Naive thymus-derived CD4-positive, alpha-beta T cell (primary cell): Measurements from ENCODE around the gene TLE7. TPM values are rescaled to one million over a fixed set of nuclear protein-coding genes. Genes with fewer than 3 reads are reported as not detected.
A peak's percentile ranks its signal among the peaks of the same experiment; 100 is the strongest.

ENCODE experiments used
- ATAC-seq: fragments of 150-1000 bp; cut with Tn5 transposase; 2 replicates; pipeline ENCODE4 v1.10.0; 2021; ENCODE audit warnings: mild to moderate bottlenecking, moderate library complexity
- CTCF ChIA-PET: fragments of 350-600 bp; sonication (Branson Sonifier 250); formaldehyde crosslinking; loops from one replicate; lab custom pipeline; 2021; ENCODE audit warnings: antibody characterized with exemption; lab: Charles Lee
- POLR2A ChIA-PET: fragments of 350-600 bp; sonication (Branson Sonifier 250); formaldehyde crosslinking; loops from one replicate; lab custom pipeline; 2021; ENCODE audit warnings: antibody characterized with exemption, inconsistent platforms; lab: Charles Lee
- DNase-seq, 9 donors: peaks; one replicate each; pipeline versions ENCODE4 v3.0.0 to v3.0.0-alpha.2; 2020 to 2022; ENCODE audit warnings: mixed read lengths in 1 of 9
- H3K27ac ChIP-seq: one replicate; pipeline ENCODE4 v1.7.0; 2013; ENCODE audit warnings: mild to moderate bottlenecking, low read depth, low read length, moderate library complexity
- H3K27me3 ChIP-seq, 2 donors: one replicate each; pipeline ENCODE4 v1.7.0; 2013; ENCODE audit warnings: low read length in 2 of 2, mild to moderate bottlenecking in 2 of 2, moderate library complexity in 2 of 2; ENCODE audit not compliant: control insufficient read depth in 2 of 2, insufficient read depth in 2 of 2
- H3K36me3 ChIP-seq, 3 experiments: 1 replicate in 2 of 3; 2 replicates in 1 of 3; pipeline ENCODE4 v1.7.0; 2013; ENCODE audit warnings: low read length in 3 of 3, mild to moderate bottlenecking in 3 of 3, moderate library complexity in 1 of 3; ENCODE audit not compliant: insufficient read depth in 3 of 3, control insufficient read depth in 2 of 3
- H3K4me1 ChIP-seq, 2 donors: one replicate each; pipeline ENCODE4 v1.7.0; 2013; ENCODE audit warnings: low read length in 2 of 2, mild to moderate bottlenecking in 2 of 2, moderate library complexity in 1 of 2; ENCODE audit not compliant: control insufficient read depth in 2 of 2, insufficient read depth in 2 of 2
- H3K4me3 ChIP-seq: 2 replicates; pipeline ENCODE4 v1.7.0; 2013; ENCODE audit warnings: mild to moderate bottlenecking, low read length
- H3K9me3 ChIP-seq, 3 experiments: 1 replicate in 2 of 3; 2 replicates in 1 of 3; pipeline ENCODE4 v1.7.0; 2013; ENCODE audit warnings: low read length in 3 of 3; ENCODE audit not compliant: control insufficient read depth in 2 of 3
- H3K27ac Mint-ChIP-seq, 9 donors: one replicate each; pipeline ENCODE4 v1.8.0; 2020 to 2022; ENCODE audit warnings: mixed read lengths in 9 of 9, mild to moderate bottlenecking in 8 of 9, moderate library complexity in 5 of 9, inconsistent platforms in 2 of 9
- H3K27me3 Mint-ChIP-seq, 5 donors: one replicate each; pipeline ENCODE4 v1.8.0; 2021 to 2022; ENCODE audit warnings: mixed read lengths in 5 of 5, mild to moderate bottlenecking in 1 of 5
- H3K36me3 Mint-ChIP-seq, 5 donors: one replicate each; pipeline ENCODE4 v1.8.0; 2020 to 2022; ENCODE audit warnings: mixed read lengths in 5 of 5, mild to moderate bottlenecking in 3 of 5, inconsistent platforms in 1 of 5
- H3K4me1 Mint-ChIP-seq, 7 donors: one replicate each; pipeline ENCODE4 v1.8.0; 2020 to 2022; ENCODE audit warnings: mixed read lengths in 7 of 7, mild to moderate bottlenecking in 3 of 7, inconsistent platforms in 1 of 7
- H3K4me3 Mint-ChIP-seq, 10 donors: one replicate each; pipeline ENCODE4 v1.8.0; 2020 to 2022; ENCODE audit warnings: mild to moderate bottlenecking in 10 of 10, mixed read lengths in 10 of 10, moderate library complexity in 6 of 10, inconsistent platforms in 2 of 10
- H3K9me3 Mint-ChIP-seq, 11 donors: one replicate each; pipeline ENCODE4 v1.8.0; 2020 to 2022; ENCODE audit warnings: mixed read lengths in 11 of 11, mild to moderate bottlenecking in 4 of 11, inconsistent platforms in 1 of 11, moderate library complexity in 1 of 11
- intact Hi-C, 2 donors: fragments of 100-400 bp; cut with micrococcal nuclease; formaldehyde crosslinking; loops; one replicate each; pipeline ENCODE4 v1.15.1; 2023
- polyA plus RNA-seq, 2 donors: library from polyadenylated mRNA; unstranded; fragments of 300-500 nt; fragmentation: Illumina TruSeq; gene quantifications; one replicate each; pipeline ENCODE4 v1.2.3, GENCODE V29; 2021
- total RNA-seq, 6 experiments: library from RNA in 5 of 6; stranded (reverse) in 5 of 6; gene quantifications; 1 replicate in 5 of 6; 2 replicates in 1 of 6; pipeline ENCODE4 v1.2.3 and lab custom pipeline; 2021 to 2026

TLE7 gene
- total and polyA plus RNA-seq, 7 experiments from 2014 or later, result not detected

DNA sequence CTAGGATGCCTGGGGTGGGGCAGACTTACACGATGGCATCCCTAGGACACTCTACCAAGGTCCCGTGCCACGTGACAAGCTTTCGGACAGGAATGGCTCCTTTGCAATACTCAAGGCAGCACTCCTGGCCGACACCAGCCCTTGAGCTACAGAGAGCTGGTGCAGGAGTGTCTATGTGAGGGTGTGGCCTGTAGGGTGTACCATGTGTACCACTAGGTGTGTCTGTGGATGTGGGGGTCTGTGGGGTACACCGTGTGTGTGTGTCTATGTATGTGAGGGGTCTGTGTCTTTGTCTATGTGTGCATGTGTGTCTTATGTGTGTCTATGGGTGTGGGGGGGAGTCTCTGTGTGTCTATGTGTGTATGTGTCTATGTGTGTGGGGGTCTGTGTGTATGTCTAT is 1.9 kb upstream of the TLE7 start:
- no peak overlapping the region for H3K27ac Mint-ChIP-seq
- H3K9me3 Mint-ChIP-seq, result peaks cover 5 to 44% (median 24%) of the 10 kb centered on the region in 11 donors
- Histone ChIP-seq H3K9me3 (peaks cover 6 to 46% (median 10%) of the 10 kb centered on the region in 3 experiments), H3K27ac (no peak overlapping the region), H3K36me3 (peaks cover 0 to 8% (median 6%) of the 10 kb centered on the region in 3 experiments), H3K4me3 (no peak overlapping the region), H3K4me1 (no peaks in the 10 kb centered on the region), H3K27me3 (no peaks in the 10 kb centered on the region)
- H3K4me1 Mint-ChIP-seq, result peaks cover 0 to 10% (median 0%) of the 10 kb centered on the region in 7 donors
- DNase-seq (no peak), ATAC-seq (no peak)
- H3K27me3 Mint-ChIP-seq, result peaks cover 0 to 22% (median 11%) of the 10 kb centered on the region in 5 donors
- no peak overlapping the region for H3K4me3 Mint-ChIP-seq
- POLR2A ChIA-PET, result no interaction called here
- intact Hi-C loops, result loop anchor here in 1 of 2 donors (5.0 kb wide), 1 partner anchor 54 kb away; no protein-coding TSS in a partner anchor
- CTCF ChIA-PET, result no interaction called here
- H3K36me3 Mint-ChIP-seq, result peaks cover 5 to 17% (median 13%) of the 10 kb centered on the region in 5 donors

DNA sequence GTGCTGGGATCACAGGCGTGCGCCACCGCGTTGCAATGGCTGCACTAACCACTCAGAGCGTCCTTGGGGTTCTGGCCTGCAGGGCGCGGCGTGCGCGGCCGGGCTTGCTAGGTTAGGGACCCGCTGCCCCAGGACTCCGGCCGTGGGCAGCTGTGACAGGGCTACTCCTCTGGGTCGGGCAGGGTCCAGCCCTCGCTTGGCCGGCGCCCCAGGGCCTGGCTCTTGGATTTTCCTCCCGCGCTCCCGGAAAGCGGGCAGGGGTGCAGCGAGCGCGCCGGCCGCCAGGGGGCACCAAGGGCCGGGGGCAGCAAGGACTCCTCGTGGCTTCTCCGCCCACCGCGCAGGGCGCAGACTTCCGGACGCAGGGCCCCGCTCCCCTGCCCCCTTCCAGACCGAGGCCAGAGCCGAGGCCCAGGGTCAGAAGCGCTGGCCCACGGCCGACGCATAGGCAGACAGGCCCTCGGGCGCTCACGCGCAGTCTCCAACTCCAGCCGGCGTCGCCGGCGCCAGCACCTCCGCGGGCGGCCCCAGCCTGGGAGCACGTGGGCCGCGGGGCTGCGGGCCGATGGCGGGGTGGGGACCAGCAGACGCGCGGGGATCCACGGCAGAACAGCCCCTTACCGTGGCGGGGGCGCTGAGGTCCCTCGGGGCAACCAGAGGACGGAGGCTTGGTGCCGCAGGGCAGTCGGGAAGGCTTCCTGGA is 355 bp downstream of the TLE7 start:
- H3K27me3 Mint-ChIP-seq, result peaks cover 0 to 44% (median 24%) of the 10 kb centered on the region in 5 donors
- POLR2A ChIA-PET, result no interaction called here
- ATAC-seq, result peak; percentile 33
- H3K27me3 ChIP-seq, result no peaks in the 10 kb centered on the region
- peaks cover 0 to 27% (median 0%) of the 10 kb centered on the region in 3 experiments for H3K9me3 ChIP-seq
- CTCF ChIA-PET, result no interaction called here
- H3K4me3 ChIP-seq, result no peak overlapping the region
- intact Hi-C loops, result loop anchor here in 1 of 2 donors (5.0 kb wide), 1 partner anchor 56 kb away; no protein-coding TSS in a partner anchor
- peaks cover 0 to 6% (median 0%) of the 10 kb centered on the region in 5 donors for H3K36me3 Mint-ChIP-seq
- H3K36me3 ChIP-seq, result no peaks in the 10 kb centered on the region
- no peaks in the 10 kb centered on the region for H3K4me1 ChIP-seq
- no peak overlapping the region for H3K4me3 Mint-ChIP-seq
- peaks cover 5 to 26% (median 12%) of the 10 kb centered on the region in 11 donors for H3K9me3 Mint-ChIP-seq
- no peak overlapping the region for H3K27ac Mint-ChIP-seq
- no peak overlapping the region for H3K27ac ChIP-seq
- peaks cover 0 to 10% (median 0%) of the 10 kb centered on the region in 7 donors for H3K4me1 Mint-ChIP-seq
- DNase-seq, result peak in 8 of 9 donors; percentile 7 to 33 (median 14)

DNA sequence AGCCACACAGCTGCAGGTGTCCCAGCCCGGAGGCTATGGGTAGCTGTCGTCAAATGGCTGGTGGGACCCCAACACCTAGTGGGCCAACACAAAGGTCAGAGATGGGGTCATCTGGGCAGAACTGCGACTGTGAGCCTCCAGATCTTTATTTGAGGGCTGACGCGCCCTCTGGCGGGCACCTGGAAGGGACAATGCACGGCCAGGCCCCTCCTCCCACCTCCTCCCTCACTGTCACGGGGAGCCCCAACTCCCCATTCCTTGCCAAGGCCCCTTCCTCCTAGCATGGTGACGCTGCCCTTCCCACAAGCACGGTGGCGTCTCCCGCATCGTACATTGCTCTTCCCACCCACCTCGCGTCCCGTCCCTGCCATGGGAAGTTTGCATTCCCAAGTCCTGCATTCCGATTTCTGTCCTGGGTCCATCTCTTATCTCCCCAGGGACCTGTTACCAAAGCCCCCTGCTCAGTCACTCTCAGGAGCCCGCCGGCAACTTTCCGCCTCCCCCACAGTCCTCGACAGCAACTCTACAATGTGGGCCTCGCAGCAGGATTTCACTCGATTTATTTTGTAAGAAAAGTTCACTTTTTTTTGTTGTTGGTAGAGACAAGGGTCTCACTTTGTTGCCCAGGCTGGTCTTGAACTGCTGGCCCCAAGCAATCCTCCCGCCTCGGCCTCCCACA is 1.0 kb downstream of the TLE7 start:
- ATAC-seq (no peak), DNase-seq (no peak)
- peak overlapping the region in 1 of 9 donors; percentile 9 for H3K27ac Mint-ChIP-seq
- ChIA-PET POLR2A (no interaction called here), CTCF (interaction anchor here (0.9 kb wide), 1 partner anchor 59 kb away, joined by 5 read pairs; no protein-coding TSS in a partner anchor)
- Histone ChIP-seq H3K27ac (no peak overlapping the region), H3K4me1 (no peaks in the 10 kb centered on the region), H3K9me3 (peaks cover 0 to 20% (median 0%) of the 10 kb centered on the region in 3 experiments), H3K27me3 (no peaks in the 10 kb centered on the region), H3K36me3 (no peaks in the 10 kb centered on the region), H3K4me3 (no peak overlapping the region)
- intact Hi-C loops, result loop anchor here in 1 of 2 donors (5.0 kb wide), 1 partner anchor 56 kb away; no protein-coding TSS in a partner anchor
- H3K36me3 Mint-ChIP-seq, result peaks cover 0 to 5% (median 0%) of the 10 kb centered on the region in 5 donors
- H3K4me1 Mint-ChIP-seq, result peaks cover 0 to 10% (median 0%) of the 10 kb centered on the region in 7 donors
- H3K4me3 Mint-ChIP-seq, result peak overlapping the region in 1 of 10 donors; percentile 20
- peaks cover 5 to 22% (median 10%) of the 10 kb centered on the region in 11 donors for H3K9me3 Mint-ChIP-seq
- peaks cover 0 to 51% (median 25%) of the 10 kb centered on the region in 5 donors for H3K27me3 Mint-ChIP-seq

DNA sequence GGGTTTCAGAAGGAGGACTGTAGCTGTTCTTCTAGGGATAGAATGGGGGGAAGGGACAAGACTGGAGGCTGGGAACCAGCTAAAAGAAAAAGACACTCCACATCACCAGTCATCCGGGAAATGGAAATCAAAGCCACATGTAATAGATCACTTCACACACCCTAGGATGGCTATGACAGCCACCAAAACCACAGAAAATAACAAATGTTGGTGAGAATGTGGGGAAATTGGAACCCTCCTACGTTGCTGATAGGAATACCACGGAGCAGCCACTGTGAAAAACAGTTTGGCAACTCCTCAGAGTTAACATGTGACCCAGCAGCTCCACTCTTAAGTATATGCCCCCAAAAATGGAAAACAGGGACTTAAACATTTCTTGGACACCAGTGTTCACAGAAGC is 2.3 kb downstream of the TLE7 start:
- DNase-seq (no peak), ATAC-seq (no peak)
- H3K4me1 Mint-ChIP-seq, result peaks cover 0 to 10% (median 0%) of the 10 kb centered on the region in 7 donors
- H3K27me3 Mint-ChIP-seq, result peaks cover 0 to 54% (median 28%) of the 10 kb centered on the region in 5 donors
- Histone ChIP-seq H3K27me3 (no peaks in the 10 kb centered on the region), H3K9me3 (peaks cover 0 to 14% (median 0%) of the 10 kb centered on the region in 3 experiments), H3K36me3 (no peaks in the 10 kb centered on the region), H3K4me1 (no peaks in the 10 kb centered on the region), H3K4me3 (no peak overlapping the region), H3K27ac (no peak overlapping the region)
- H3K4me3 Mint-ChIP-seq, result no peak overlapping the region
- intact Hi-C loops, result no loop called here
- H3K36me3 Mint-ChIP-seq, result peaks cover 0 to 5% (median 0%) of the 10 kb centered on the region in 5 donors
- H3K27ac Mint-ChIP-seq, result no peak overlapping the region
- ChIA-PET CTCF (no interaction called here), POLR2A (no interaction called here)
- H3K9me3 Mint-ChIP-seq, result peaks cover 4 to 11% (median 7%) of the 10 kb centered on the region in 11 donors

DNA sequence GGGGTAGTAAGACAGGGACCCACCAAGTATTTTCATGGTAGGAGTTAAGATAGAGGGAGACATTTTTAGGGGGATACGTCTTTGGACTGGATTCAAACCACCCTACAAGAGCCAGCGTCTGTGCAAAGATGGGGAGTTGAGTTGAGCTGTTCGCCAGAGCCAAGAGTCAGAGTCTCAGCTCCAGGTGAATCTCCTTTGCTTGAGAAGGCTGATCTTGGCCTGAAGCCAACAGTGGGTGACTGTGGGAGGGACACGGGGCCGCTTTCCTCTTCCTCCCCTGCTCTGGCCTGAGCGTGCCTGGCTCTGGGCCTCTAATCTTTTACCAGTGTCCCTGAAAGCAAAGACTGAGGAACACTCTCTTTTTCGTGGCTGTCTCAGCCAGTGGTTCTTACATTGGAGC is 5.4 kb downstream of the TLE7 start:
- Histone ChIP-seq H3K4me1 (no peaks in the 10 kb centered on the region), H3K27ac (no peak overlapping the region), H3K36me3 (no peaks in the 10 kb centered on the region), H3K4me3 (no peak overlapping the region), H3K27me3 (no peaks in the 10 kb centered on the region), H3K9me3 (no peaks in the 10 kb centered on the region)
- ChIA-PET POLR2A (no interaction called here), CTCF (no interaction called here)
- intact Hi-C loops, result no loop called here
- Mint-ChIP-seq H3K4me3 (no peak overlapping the region), H3K27ac (no peak overlapping the region), H3K9me3 (peaks cover 0 to 4% (median 0%) of the 10 kb centered on the region in 11 donors), H3K27me3 (peaks cover 0 to 62% (median 31%) of the 10 kb centered on the region in 5 donors), H3K36me3 (no peaks in the 10 kb centered on the region), H3K4me1 (peaks cover 0 to 10% (median 0%) of the 10 kb centered on the region in 7 donors)
- no peak for ATAC-seq
- no peak for DNase-seq

DNA sequence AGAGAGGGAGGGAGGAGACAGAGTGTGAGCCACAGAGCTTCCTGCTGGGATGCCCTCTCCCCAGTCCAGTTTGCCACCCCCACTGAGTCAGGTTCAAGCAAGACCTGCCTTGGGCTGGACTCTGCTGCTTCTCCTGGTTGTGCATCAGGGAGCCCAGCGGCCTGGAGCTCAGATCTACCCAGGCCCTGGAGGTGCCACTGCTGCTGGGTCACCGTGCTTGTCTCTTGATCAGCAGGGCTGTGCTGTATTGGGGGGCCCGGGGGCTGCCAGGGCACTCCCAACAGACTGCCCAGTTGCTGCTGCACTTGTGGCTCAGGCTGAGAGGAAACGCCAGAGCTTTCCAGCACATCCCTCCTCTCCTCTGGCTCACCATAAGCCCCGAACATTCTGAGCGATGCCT is 8.9 kb downstream of the TLE7 start:
- Histone ChIP-seq H3K36me3 (no peaks in the 10 kb centered on the region), H3K4me3 (no peak overlapping the region), H3K27me3 (no peaks in the 10 kb centered on the region), H3K4me1 (no peaks in the 10 kb centered on the region), H3K27ac (no peak overlapping the region), H3K9me3 (no peaks in the 10 kb centered on the region)
- Mint-ChIP-seq H3K27me3 (peaks cover 5 to 48% (median 30%) of the 10 kb centered on the region in 5 donors), H3K9me3 (peaks cover 0 to 6% (median 0%) of the 10 kb centered on the region in 11 donors), H3K4me1 (peaks cover 0 to 5% (median 0%) of the 10 kb centered on the region in 7 donors), H3K27ac (no peak overlapping the region), H3K36me3 (no peaks in the 10 kb centered on the region), H3K4me3 (no peak overlapping the region)
- ChIA-PET POLR2A (no interaction called here), CTCF (no interaction called here)
- intact Hi-C loops, result no loop called here
- no peak for ATAC-seq
- no peak for DNase-seq
